ENCODE data around the gene TSC22D1. TPM values are rescaled to one million over a fixed set of nuclear protein-coding genes. Genes with fewer than 3 reads are reported as not detected.

Gene TSC22D1
- total RNA-seq, 1 experiment from 2014 or later: 194 TPM

- peak overlapping the region; percentile 81; the same call in 1 of the 2 replicates for H3K9ac ChIP-seq (ENCODE audit: low read length)
- peaks cover 75% of the 10 kb centered on the region for H3K79me2 ChIP-seq (ENCODE audit: low read length)
- DNase-seq: peak; percentile 38
- ChIA-PET POLR2A (ENCODE audit: unreplicated experiment) (interaction anchor here (0.6 kb wide), 1 partner anchor 34 kb away, joined by 3 read pairs; no protein-coding TSS in a partner anchor), CTCF (interaction anchor here (0.9 to 1.0 kb wide), 2 partner anchors 92 to 185 kb away, joined by 3 to 4 read pairs; no protein-coding TSS in a partner anchor)
- intact Hi-C loops (cut with micrococcal nuclease): loop anchor here (5.0 kb wide), 1 partner anchor 87 kb away; no protein-coding TSS in a partner anchor
- H3F3A ChIP-seq (ENCODE audit: low read length, unreplicated experiment): no peaks in the 10 kb centered on the region
- H2AFZ ChIP-seq (ENCODE audit: low read length): no peak overlapping the region
- peaks cover 39% of the 10 kb centered on the region for H3K4me1 ChIP-seq (ENCODE audit: insufficient read depth, low read length)
- no peaks in the 10 kb centered on the region for H3K9me3 ChIP-seq (ENCODE audit: low read length)
- ATAC-seq: no peak; the same call in 1 of the 2 replicates
- H4K20me1 ChIP-seq (ENCODE audit: low read length): peaks cover 26% of the 10 kb centered on the region
- no peak for TF ChIP-seq EZH2phosphoT487 (IDR thresholded peaks at IDR 0.05; ENCODE audit: borderline replicate concordance, low read length)
- no peak for TF ChIP-seq CTCF (conservative IDR thresholded peaks at IDR 0.05; ENCODE audit: low read depth, low read length)
- no peak for TF ChIP-seq EZH2 (IDR thresholded peaks at IDR 0.05; ENCODE audit: low read length, unreplicated experiment)
- peak overlapping the region; percentile 84 for H3K4me3 ChIP-seq (ENCODE audit: low read length)
- H3K27me3 ChIP-seq (ENCODE audit: low read length): no peaks in the 10 kb centered on the region
- H3K9me2 ChIP-seq (replicated peaks; ENCODE audit: low read length): no peaks in the 10 kb centered on the region
- no TSS peak for BruUV-seq (replicated peaks)
- H3K4me2 ChIP-seq (ENCODE audit: low read length): peak overlapping the region; percentile 94
- 0 out of 2 replicates have a peak, but pooled peaks cover 3% of the 10 kb centered on the region for H3K36me3 ChIP-seq (ENCODE audit: low read depth, low read length)
- peak overlapping the region; percentile 15; the same call in 1 of the 2 replicates for H3K27ac ChIP-seq (ENCODE audit: low read length)
These were observed 1.7 kb downstream of the TSC22D1 start for GRCh38 chr13:44574466-44574855.

DNA sequence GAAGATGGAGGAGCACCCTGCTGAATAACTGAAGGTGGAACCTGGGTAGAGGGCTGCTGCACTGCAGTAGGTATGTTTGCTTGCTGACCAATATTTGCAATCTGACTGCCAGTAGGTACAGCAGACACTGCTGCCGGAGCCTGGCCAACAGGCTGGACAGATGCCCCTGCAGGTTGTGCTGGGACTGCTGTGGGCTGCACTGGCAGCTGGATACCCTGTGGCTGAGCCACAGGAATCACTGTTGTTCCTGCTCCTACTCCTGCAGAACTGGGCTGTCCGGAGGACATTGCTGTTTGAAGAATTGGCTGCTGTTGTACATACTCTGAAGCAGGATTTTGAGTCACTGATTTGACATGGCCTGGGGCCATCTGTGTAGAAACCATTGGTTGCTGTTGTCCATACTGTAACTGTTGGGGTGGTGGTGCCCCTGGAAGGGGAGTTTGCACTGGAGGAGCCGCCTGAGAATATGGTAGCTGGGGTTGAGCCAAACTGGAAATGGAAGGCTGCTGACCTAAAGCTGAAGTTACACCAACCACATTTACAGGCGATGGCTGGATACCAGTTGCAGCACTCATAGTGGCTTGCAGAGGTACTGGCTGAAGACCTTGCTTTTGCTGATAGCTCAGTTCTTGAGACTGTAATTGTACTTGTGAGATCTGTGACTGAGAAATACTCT, 2.2 kb downstream of the TSC22D1 start:
- ATAC-seq (peak; percentile 6), DNase-seq (peak; percentile 56)
- H3K27ac ChIP-seq (ENCODE audit: low read length): 0 out of 2 replicates have a peak overlapping the region, but pooled peaks have one; percentile 15
- H3F3A ChIP-seq (ENCODE audit: low read length, unreplicated experiment): no peaks in the 10 kb centered on the region
- peaks cover 80% of the 10 kb centered on the region for H3K79me2 ChIP-seq (ENCODE audit: low read length)
- no peak overlapping the region for H3K9ac ChIP-seq (ENCODE audit: low read length)
- H3K27me3 ChIP-seq (ENCODE audit: low read length): no peaks in the 10 kb centered on the region
- H2AFZ ChIP-seq (ENCODE audit: low read length): no peak overlapping the region
- ChIA-PET POLR2A (ENCODE audit: unreplicated experiment) (interaction anchor here (0.6 kb wide), 1 partner anchor 34 kb away, joined by 3 read pairs; no protein-coding TSS in a partner anchor), CTCF (interaction anchor here (0.6 to 1.0 kb wide), 3 partner anchors 91 to 581 kb away, joined by 3 to 4 read pairs (median 3); no protein-coding TSS in a partner anchor)
- intact Hi-C loops (cut with micrococcal nuclease): loop anchor here (5.0 kb wide), 1 partner anchor 87 kb away; no protein-coding TSS in a partner anchor
- TF ChIP-seq EZH2 (IDR thresholded peaks at IDR 0.05; ENCODE audit: low read length, unreplicated experiment) (no peak), CTCF (conservative IDR thresholded peaks at IDR 0.05; ENCODE audit: low read depth, low read length) (peak; percentile 47)
- H3K4me2 ChIP-seq (ENCODE audit: low read length): peak overlapping the region; percentile 94
- H3K36me3 ChIP-seq (ENCODE audit: low read depth, low read length): 0 out of 2 replicates have a peak, but pooled peaks cover 3% of the 10 kb centered on the region
- H3K9me2 ChIP-seq (replicated peaks; ENCODE audit: low read length): no peaks in the 10 kb centered on the region
- H3K9me3 ChIP-seq (ENCODE audit: low read length): no peaks in the 10 kb centered on the region
- peak overlapping the region; percentile 84 for H3K4me3 ChIP-seq (ENCODE audit: low read length)
- H4K20me1 ChIP-seq (ENCODE audit: low read length): peaks cover 26% of the 10 kb centered on the region
- no TSS peak for BruUV-seq (replicated peaks)
- peaks cover 39% of the 10 kb centered on the region for H3K4me1 ChIP-seq (ENCODE audit: insufficient read depth, low read length)
